ENCODE data around the gene COMP.

- TF ChIP-seq CTCF (IDR thresholded peaks at IDR 0.05), result no peak
- TF ChIP-seq POLR2A (IDR thresholded peaks at IDR 0.05), result no peak
Observed at GRCh38 chr19:18791315-18791678, 192 bp upstream of the COMP start.

Measured in Peyer's patch (tissue), 4 donors.